Stimulated activated CD8-positive, alpha-beta memory T cell treated with anti-CD3 and anti-CD28 coated beads, Interleukin-4, amount 100 ng/mL, for 48 hours (primary cell): Measurements from ENCODE around the gene DHCR24.
"Not testable (repeated sequence)": the region's sequence is repeated elsewhere in the genome, so short reads cannot be mapped to it uniquely, and the experiment has no call there.

Experiments
- DNase-seq: peaks from one replicate; pipeline ENCODE4 v3.0.0-alpha.2; 2020

The DHCR24 gene

GRCh38 chr1:54886724-54887664 is at the start of gene DHCR24:
DHCR24 (minus strand) TSS chr1:54887195; CDS start chr1:54887119, 76 bp downstream.
- DNase-seq: peak; percentile 84

DNA sequence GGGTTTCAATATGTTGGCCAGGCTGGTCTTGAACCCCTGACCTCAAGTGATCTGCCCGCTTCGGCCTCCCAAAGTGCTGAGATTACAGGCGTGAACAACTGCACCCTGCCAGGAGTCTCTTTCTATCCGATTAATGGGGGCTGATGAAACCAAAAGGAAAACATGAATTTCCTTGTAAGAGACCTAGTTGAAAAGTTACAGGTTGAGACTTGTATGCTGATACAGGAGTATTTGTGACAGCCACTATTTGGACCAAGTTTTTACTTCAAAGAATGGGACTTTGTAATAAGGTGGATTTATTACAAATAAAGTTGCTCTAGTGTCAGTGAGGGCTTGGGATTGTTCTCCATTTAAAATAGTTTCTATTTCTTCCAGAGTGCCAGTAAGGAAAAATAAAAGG is 49.8 kb upstream of the DHCR24 start:
- no peak for DNase-seq

- no peak for DNase-seq
Observed at GRCh38 chr1:54934869-54935268, 47.9 kb upstream of the DHCR24 start.

GRCh38 chr1:54934081-54934480 is 47.1 kb upstream of the DHCR24 start:
- not testable (repeated sequence) for DNase-seq

DNA sequence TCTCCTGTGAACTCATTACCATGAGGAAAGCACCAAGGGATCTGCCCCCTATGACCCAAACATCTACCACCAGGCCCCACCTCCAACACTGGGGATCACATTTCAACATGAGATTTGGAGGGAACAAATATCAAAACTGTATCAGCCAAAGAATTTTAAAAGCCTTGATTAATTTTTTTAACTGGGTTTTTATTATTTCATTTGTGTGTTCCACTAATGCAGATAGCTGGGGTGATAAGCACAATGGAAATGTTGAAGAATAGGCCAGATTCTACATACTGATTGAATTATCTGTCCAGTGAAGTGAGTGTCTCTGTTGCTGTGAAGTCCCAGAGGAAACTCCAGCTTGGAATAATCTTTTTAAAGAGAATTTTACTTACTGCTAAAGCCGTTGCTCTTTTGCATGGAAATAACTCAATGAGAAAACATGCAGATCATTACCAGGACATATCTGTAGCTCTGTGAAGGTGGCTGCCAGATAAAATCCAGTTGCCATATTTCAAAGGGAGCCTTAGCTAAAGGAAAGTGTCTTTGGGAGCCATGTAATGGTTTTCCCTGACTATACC is 44.4 kb upstream of the DHCR24 start:
- DNase-seq: no peak

DNA sequence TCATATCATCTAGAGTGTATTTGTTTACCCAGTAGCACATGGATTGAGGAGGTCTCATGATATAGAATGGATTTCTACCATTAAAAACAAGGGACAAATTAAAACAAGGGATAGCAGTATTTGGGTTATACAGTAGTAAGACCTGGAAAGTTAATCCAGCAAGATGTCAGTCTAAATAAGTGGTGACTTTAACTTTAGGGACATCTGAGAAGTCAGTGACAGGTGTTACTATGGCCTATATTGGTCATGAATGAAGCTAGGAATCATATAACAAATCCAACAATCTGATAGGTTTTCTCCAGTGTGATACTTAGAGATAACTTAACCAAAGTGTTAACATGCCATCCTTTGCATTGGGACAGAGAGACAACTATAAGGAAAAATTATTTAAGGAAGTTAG is 42.7 kb upstream of the DHCR24 start:
- DNase-seq: no peak

DNA sequence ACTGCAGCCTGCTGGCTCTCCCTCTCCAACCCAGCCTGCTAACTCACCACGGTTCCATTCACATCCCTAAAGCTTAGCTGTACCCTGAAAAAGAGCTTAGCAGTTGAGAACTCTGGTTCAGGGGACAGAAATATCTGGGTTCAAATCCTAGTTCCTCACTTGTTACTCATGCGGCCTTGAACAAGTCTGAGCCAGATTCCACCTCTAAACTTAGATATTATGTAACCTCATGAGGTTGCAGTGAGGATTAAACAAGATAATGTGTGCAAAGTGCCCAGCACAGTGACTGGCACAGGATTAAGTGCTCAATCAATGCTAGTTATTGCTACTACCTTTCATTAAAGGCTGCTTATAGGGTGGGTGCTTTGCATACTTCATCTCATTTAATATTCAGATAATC is 41.3 kb upstream of the DHCR24 start:
- no peak for DNase-seq

DNA sequence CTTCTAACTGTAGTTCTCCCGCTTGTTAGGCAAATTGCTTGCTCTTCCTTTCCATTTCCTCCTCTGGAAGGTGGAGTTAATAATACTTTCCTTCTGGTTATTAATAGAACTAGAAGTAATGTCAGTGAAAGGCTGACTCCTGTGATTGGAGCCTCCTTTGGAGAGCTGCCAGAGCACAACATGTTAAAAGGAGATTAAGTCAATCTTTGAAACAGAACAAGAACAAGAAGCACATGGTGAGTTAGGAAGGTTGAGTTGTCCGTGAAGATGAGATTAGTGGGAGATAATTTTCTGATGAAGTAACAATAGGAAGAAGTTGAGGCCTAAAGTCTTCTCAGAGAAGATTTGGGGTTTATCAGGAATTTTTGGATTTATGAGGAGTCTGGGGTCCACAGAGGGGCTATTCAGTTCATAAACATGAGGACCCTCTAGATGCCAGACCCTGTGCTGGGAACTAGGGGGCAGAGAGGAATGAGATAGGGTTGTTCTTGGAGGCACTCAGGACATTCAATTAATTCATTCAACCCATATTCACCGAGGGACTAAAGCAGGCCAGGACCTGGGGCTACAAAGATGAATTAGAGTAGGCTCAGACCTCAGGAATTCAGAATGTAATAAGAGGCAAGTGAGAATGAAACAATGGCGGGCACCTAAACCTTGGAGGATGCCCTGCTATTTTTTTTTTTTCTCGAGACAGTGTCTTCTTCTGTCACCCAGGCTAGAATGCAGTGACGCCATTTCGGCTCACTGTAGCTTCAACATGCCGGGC is 40.7 kb upstream of the DHCR24 start:
- no peak for DNase-seq

DNA sequence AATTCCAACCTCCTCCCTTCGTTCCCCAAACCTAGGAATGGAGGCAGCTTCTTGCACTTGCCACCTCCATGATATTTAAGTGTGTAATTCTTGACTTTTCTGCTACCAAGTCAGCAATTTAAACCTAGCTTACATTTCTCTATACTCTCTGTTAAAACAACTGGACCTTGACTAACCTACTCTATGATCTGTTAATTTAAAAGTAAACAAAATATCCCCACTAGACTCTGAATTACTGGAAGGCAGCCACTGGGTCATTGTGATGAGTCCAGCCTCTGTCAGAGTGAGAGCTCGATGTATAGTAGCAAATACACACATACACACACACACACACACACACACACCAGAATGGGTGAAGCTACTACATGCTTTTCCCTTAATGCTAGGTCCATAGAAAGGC is 40.0 kb upstream of the DHCR24 start:
- DNase-seq: no peak

GRCh38 chr1:54922921-54923421 is 36.0 kb upstream of the DHCR24 start:
- no peak for DNase-seq

GRCh38 chr1:54922040-54922761 is 35.2 kb upstream of the DHCR24 start:
- DNase-seq: no peak

DNA sequence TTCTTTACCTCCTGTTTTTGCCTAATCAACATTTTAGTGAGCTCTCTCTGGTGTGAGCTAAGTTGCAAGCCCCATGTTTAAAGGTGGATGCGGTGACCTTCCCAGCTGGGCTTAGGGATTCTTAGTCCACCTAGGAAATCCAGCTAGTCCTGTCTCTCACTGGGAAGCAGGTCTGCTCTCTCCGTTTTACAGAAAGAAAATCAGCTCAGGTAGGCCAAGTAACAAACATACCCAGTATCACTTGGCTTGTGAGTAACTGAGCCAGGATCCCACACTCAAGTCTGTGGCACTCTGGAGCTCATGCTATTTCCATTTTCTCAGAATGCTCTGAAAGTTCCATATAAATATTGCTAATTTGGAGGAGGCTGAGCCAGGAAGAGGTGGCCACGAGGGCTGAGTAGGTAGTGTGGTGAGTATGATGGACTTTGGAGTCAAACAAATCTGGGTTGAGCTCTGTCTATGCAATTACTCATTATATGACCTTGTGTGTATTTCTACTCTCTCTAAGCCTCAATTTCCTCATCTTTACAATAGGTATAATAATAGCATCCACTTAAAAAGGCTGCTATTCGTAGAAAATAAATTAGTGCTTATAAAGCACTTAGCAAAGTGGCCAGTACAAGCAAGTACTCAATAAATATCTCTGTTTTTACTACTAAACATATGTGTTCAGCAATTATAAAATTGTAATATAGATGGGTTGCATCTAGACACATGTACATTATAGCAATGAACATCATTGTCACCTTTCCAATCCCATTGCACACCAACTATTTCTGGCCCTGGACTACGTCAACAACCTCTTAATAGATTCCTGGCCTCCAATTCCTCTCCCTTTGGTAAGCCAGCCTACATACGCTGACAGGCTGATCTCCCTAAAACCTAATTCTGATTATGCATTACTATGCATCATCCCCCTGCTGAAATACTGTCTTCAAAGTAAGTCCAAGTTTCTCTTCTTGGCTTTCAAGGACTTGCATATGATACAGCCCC is 32.7 kb upstream of the DHCR24 start:
- DNase-seq: no peak

GRCh38 chr1:54911076-54911475 is 24.1 kb upstream of the DHCR24 start:
- DNase-seq: not testable (repeated sequence)

DNA sequence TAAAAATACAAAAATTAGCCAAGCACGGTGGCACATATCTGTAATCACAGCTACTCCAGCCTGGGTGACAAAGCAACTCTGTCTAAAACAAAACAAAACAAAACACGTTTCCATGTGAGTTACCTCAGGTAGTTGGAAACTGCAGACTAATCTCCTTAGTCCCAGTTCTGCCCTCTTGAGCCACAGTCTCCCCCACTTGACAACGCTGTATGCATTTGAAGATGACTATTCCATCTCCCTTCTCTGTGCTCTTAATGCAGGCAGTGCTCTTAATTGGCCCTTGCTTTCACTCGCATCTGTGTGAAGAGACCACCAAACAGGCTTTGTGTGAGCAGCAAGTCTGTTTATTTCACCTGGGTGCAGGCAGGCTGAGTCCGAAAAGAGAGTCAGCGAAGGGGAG is 19.6 kb upstream of the DHCR24 start:
- DNase-seq: no peak

DNA sequence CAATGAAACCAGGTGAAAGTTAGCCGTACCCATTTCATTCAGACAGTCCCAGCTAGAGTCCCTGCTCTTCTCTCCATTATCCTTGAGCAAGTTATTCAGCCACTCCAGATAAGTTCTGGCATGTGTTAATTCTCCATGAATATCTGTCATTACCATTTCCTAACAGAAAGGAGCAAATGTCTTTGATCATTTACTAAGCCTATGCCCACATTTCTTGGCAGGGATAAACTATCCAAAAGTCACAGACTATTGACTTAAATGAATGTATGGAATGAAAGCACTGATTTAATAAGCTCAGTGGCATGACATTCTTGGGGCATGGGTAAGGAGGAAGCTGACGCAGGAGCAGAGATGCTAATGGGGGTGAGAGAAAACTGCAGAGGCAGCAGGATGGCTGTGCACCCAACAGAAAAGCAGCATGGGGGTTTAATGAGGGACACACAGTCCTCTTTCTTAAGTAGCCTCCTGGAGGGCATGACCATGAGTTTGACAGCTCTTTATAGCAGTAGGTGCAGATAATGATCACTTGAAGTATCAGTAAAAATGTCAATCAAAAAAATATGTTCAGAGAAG is 17.6 kb upstream of the DHCR24 start:
- no peak for DNase-seq

DNA sequence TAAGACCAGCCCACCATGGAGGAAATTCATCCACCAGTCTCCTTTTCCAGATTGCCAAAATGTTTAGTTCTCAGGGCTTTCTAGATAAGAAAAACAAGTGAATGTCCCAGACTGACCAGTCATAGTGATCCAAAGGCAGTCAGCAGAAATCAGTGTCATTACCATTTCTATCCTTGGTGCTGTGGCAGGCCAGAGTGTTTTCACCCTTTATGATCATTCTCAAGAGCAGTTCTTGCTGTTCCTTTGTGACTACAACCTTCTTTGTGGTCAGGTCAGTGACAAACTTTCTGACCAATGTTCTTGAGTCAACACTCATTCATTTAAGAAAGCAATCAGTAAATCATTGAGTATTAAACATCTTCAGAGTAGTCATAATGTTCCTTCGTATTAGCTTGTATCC is 7.3 kb upstream of the DHCR24 start:
- DNase-seq: no peak

- DNase-seq: no peak
Observed at GRCh38 chr1:54892586-54892985, 5.6 kb upstream of the DHCR24 start.

DNA sequence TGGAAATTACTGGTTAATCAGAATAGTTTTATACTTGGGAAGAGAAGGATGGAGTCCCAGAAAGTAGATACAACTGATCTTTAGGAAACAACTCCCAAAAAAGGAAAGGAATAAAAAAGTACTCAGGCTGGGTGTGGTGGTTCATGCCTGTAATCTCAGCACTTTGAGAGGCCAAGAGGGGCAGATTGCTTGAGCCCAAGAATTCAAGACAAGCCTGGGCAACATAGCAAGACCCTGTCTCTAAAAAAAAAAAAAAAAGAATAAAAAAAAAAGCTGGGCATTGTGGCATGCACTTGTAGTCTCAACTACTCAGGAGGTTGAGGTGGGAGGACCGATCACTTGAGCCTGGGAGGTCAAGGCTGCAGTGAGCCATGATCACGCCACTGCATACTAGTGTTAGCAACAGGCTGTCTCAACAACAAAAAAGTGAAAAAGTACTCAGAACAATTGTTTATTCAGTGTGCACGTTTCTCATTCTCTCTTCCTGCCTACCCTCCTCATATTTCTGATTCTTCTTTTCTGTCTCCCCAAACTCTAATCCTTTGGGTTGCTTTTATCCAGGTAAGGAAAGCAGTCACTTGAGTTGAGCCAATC is 2.2 kb upstream of the DHCR24 start:
- DNase-seq: no peak

- no peak for DNase-seq
Observed at GRCh38 chr1:54888080-54888733, 1.2 kb upstream of the DHCR24 start.

DNA sequence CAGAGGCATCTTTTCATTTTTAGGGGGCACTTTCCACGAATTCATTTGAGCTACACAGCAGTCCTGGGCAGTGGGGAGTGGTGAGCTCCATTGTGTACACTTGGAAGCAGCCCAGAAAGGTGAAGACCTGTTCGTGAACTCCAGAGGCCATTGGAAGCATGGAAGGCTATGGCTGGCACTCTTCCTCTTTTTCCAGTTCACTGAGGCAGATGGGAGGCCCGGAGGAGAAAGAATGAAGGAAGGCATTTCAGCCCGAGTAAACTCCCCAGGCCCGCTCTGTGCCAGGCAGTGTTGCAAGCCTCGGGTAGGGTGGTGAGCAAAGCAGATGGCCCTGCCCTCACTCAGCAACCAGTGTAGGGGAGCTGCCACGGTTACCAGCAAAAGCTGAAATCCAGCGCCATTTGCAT is 673 bp upstream of the DHCR24 start:
- no peak for DNase-seq
